A549 (cell line): Measurements from ENCODE around the gene GPR15LG.

Experiments
- CBX8 ChIP-seq: fragments of 200-600 bp; sonication (generic); IDR thresholded peaks from 2 replicates; pipeline ENCODE4 v1.6.1; 2016
- CHD2 ChIP-seq: fragments of 150-350 bp; IDR thresholded peaks from 2 replicates; pipeline ENCODE4 v1.6.1; 2014; ENCODE audit warnings: low read length; ENCODE audit not compliant: partially characterized antibody
- CTCF ChIP-seq: fragments of >200 bp; sonication (Bioruptor Twin); formaldehyde crosslinking; IDR thresholded peaks from 3 replicates; pipeline ENCODE4 v1.5.1; 2016
- EP300 ChIP-seq, 2 experiments: fragments of >200 bp; sonication (Bioruptor Twin); formaldehyde crosslinking; IDR thresholded peaks; 2 replicates in 1 of 2; 3 replicates in 1 of 2; pipeline ENCODE4 v1.6.1; 2016 to 2017
- HDAC2 ChIP-seq: fragments of 200-600 bp; sonication (generic); IDR thresholded peaks from 2 replicates; pipeline ENCODE4 v1.6.1; 2016
- KDM5A ChIP-seq: fragments of 200-600 bp; sonication (generic); IDR thresholded peaks from 2 replicates; pipeline ENCODE4 v1.6.1; 2016; ENCODE audit warnings: antibody characterized with exemption, mild to moderate bottlenecking
- NFE2L2 ChIP-seq: fragments of 150-350 bp; conservative IDR thresholded peaks from 2 replicates; pipeline ENCODE4 v1.6.1; 2014; ENCODE audit warnings: low read length
- POLR2A ChIP-seq: IDR thresholded peaks from 2 replicates; pipeline ENCODE4 v1.6.1; 2012; ENCODE audit warnings: mild to moderate bottlenecking, low read length
- RAD21 ChIP-seq, 2 experiments: fragments of >200 bp in 1 of 2; sonication (Bioruptor Twin) in 1 of 2; formaldehyde crosslinking in 1 of 2; IDR thresholded peaks in 1 of 2; conservative IDR thresholded peaks in 1 of 2; 2 replicates in 1 of 2; 3 replicates in 1 of 2; pipeline ENCODE4 v1.6.1; 2012 to 2018; ENCODE audit warnings: inconsistent platforms in 1 of 2
- RFX5 ChIP-seq: fragments of 450-650 bp; IDR thresholded peaks from 2 replicates; pipeline ENCODE4 v1.7.1; 2014; ENCODE audit warnings: antibody characterized with exemption, mild to moderate bottlenecking, moderate library complexity
- SMC3 ChIP-seq: fragments of >200 bp; sonication (Bioruptor Twin); formaldehyde crosslinking; IDR thresholded peaks from 3 replicates; pipeline ENCODE4 v1.6.1; 2018; ENCODE audit warnings: inconsistent platforms
- ZC3H11A ChIP-seq: fragments of 450-650 bp; IDR thresholded peaks from 2 replicates; pipeline ENCODE4 v1.6.1; 2014; ENCODE audit warnings: antibody characterized with exemption, mild to moderate bottlenecking
- TF ChIP-seq, protein P1 (sequence below): IDR thresholded peaks from 2 replicates; pipeline ENCODE4 v1.6.1; 2012
- TF ChIP-seq, protein P2 (sequence below): fragments of 200-600 bp; sonication (generic); IDR thresholded peaks from 2 replicates; pipeline ENCODE4 v1.6.1; 2016; ENCODE audit warnings: antibody characterized with exemption, mild to moderate bottlenecking, moderate library complexity

- TF ChIP-seq, protein P1, sequence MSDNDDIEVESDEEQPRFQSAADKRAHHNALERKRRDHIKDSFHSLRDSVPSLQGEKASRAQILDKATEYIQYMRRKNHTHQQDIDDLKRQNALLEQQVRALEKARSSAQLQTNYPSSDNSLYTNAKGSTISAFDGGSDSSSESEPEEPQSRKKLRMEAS: no peak
- TF ChIP-seq SMC3: no peak
- TF ChIP-seq POLR2A: no peak
- TF ChIP-seq RFX5: no peak
- no peak for TF ChIP-seq CHD2
- no peak for TF ChIP-seq CTCF
- TF ChIP-seq HDAC2: no peak
- TF ChIP-seq EP300 (IDR thresholded peaks at IDR 0.05): no peak
- TF ChIP-seq RAD21 (conservative IDR thresholded peaks at IDR 0.05 in 1 of 2, IDR thresholded peaks at IDR 0.05 in 1 of 2): no peak
- TF ChIP-seq, protein P2, sequence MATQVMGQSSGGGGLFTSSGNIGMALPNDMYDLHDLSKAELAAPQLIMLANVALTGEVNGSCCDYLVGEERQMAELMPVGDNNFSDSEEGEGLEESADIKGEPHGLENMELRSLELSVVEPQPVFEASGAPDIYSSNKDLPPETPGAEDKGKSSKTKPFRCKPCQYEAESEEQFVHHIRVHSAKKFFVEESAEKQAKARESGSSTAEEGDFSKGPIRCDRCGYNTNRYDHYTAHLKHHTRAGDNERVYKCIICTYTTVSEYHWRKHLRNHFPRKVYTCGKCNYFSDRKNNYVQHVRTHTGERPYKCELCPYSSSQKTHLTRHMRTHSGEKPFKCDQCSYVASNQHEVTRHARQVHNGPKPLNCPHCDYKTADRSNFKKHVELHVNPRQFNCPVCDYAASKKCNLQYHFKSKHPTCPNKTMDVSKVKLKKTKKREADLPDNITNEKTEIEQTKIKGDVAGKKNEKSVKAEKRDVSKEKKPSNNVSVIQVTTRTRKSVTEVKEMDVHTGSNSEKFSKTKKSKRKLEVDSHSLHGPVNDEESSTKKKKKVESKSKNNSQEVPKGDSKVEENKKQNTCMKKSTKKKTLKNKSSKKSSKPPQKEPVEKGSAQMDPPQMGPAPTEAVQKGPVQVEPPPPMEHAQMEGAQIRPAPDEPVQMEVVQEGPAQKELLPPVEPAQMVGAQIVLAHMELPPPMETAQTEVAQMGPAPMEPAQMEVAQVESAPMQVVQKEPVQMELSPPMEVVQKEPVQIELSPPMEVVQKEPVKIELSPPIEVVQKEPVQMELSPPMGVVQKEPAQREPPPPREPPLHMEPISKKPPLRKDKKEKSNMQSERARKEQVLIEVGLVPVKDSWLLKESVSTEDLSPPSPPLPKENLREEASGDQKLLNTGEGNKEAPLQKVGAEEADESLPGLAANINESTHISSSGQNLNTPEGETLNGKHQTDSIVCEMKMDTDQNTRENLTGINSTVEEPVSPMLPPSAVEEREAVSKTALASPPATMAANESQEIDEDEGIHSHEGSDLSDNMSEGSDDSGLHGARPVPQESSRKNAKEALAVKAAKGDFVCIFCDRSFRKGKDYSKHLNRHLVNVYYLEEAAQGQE: no peak
- no peak for TF ChIP-seq CBX8
- TF ChIP-seq KDM5A: no peak
- TF ChIP-seq ZC3H11A: no peak
- TF ChIP-seq NFE2L2: no peak
Observed at GRCh38 chr10:84177541-84178141, 4.0 kb downstream of the GPR15LG start.
